DND-41 (cell line): ENCODE data around the gene AKAP13.
"Not testable (repeated sequence)": the region's sequence is repeated elsewhere in the genome, so short reads cannot be mapped to it uniquely, and the experiment has no call there.

ENCODE experiments used
- ATAC-seq: fragments of 200-7000 bp; cut with Tn5 transposase; 3 replicates; pipeline ENCODE4 v1.9.1; 2021; ENCODE audit warnings: low read depth; ENCODE audit not compliant: insufficient read depth
- DNase-seq: peaks from one replicate; pipeline ENCODE4 v3.0.0-alpha.2; 2020
- H2AFZ ChIP-seq: 2 replicates; pipeline ENCODE4 v1.6.0; 2012; ENCODE audit warnings: low read depth, low read length
- H3K27ac ChIP-seq: 2 replicates; pipeline ENCODE4 v1.5.1; 2012; ENCODE audit warnings: low read length, inconsistent platforms
- H3K27me3 ChIP-seq: fragments of 200-600 bp; sonication (generic); 2 replicates; pipeline ENCODE4 v1.6.0; 2012; ENCODE audit warnings: low read length, mild to moderate bottlenecking, inconsistent platforms; ENCODE audit not compliant: insufficient read depth, poor library complexity
- H3K36me3 ChIP-seq: 2 replicates; pipeline ENCODE4 v1.5.1; 2012; ENCODE audit warnings: low read length, inconsistent platforms; ENCODE audit not compliant: insufficient read depth
- H3K4me1 ChIP-seq: 2 replicates; pipeline ENCODE4 v1.5.1; 2012; ENCODE audit warnings: mild to moderate bottlenecking, low read length; ENCODE audit not compliant: insufficient read depth
- H3K4me2 ChIP-seq: 2 replicates; pipeline ENCODE4 v1.6.0; 2012; ENCODE audit warnings: mild to moderate bottlenecking, moderate library complexity, low read length, inconsistent platforms; ENCODE audit not compliant: insufficient read depth
- H3K4me3 ChIP-seq, 2 experiments: fragments of 200-600 bp in 1 of 2; shearing (Covaris generic) in 1 of 2; 2 replicates each; pipeline ENCODE4 v1.5.1; 2012 to 2016; ENCODE audit warnings: inconsistent platforms in 2 of 2, low read length in 2 of 2, mild to moderate bottlenecking in 2 of 2, low read depth in 1 of 2, moderate library complexity in 1 of 2
- H3K79me2 ChIP-seq: 2 replicates; pipeline ENCODE4 v1.6.0; 2012; ENCODE audit warnings: low read length, inconsistent platforms; ENCODE audit not compliant: insufficient read depth
- H3K9ac ChIP-seq: 2 replicates; pipeline ENCODE4 v1.6.0; 2012; ENCODE audit warnings: low read depth, mild to moderate bottlenecking, inconsistent platforms, low read length, moderate library complexity
- H3K9me3 ChIP-seq: 2 replicates; pipeline ENCODE4 v1.5.1; 2012; ENCODE audit warnings: low read length, moderate library complexity, mild to moderate bottlenecking, inconsistent platforms; ENCODE audit not compliant: insufficient read depth, severe bottlenecking
- H4K20me1 ChIP-seq: 2 replicates; pipeline ENCODE4 v1.6.0; 2012; ENCODE audit warnings: low read length; ENCODE audit not compliant: insufficient read depth
- EZH2 ChIP-seq: IDR thresholded peaks from 3 replicates; pipeline ENCODE4 v1.6.1; 2012; ENCODE audit warnings: borderline replicate concordance, low read depth, mild to moderate bottlenecking, moderate library complexity, low read length, inconsistent platforms; ENCODE audit not compliant: severe bottlenecking
- TF ChIP-seq, protein P1 (sequence below): IDR thresholded peaks from 2 replicates; pipeline ENCODE4 v1.5.1; 2012; ENCODE audit warnings: borderline replicate concordance, low read length, moderate library complexity, mild to moderate bottlenecking; ENCODE audit not compliant: poor library complexity, severe bottlenecking; ENCODE audit errors: extremely low read depth

AKAP13 gene

DNA sequence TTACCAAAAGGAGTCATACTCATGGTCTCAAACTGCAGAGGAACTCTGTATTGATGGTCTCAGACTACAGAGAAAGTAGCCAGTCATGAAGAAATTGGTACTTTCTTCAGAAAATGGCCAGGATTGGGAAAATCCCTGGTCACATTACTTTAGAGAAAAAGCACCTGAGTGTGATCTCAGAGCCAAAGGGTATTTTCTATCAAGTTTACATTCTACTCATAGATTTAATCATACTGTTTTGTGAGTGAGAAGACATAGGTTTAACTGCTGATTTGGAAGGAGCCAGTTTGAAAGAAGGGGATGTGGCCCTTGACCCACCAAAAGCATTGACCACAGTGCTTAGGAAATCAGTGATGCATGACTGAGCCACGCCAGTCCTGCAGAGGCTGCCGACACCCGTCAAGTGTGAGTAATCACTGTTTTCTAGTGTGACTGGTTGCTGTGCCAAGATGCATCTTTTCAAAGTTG lies 203.6 kb downstream of the AKAP13 start:
- peaks cover 29% of the 10 kb centered on the region for H3K36me3 ChIP-seq
- no peak for DNase-seq

DNA sequence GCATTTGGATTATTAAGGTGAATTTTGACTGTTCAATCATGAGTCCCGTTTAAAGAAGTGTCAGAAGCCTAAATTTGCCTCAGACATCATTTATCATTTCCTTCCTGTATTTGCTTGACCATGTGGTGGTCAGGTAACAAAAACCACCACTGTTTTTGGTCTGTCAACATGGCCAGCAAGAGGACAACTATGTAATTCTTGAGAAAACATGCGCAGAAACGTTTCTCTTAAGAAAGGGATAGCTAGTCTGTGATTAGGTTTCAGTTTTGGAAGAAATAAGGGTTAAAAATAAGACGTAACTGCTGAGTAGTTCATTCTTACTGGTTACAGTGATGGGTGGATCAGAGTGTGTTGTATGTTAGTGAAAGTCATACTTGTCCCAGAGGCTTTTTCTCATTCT lies 204.5 kb downstream of the AKAP13 start:
- H3K4me1 ChIP-seq = peaks cover 34% of the 10 kb centered on the region
- no peak overlapping the region for H3K4me3 ChIP-seq
- DNase-seq (no peak), ATAC-seq (no peak)
- TF ChIP-seq, protein P1, sequence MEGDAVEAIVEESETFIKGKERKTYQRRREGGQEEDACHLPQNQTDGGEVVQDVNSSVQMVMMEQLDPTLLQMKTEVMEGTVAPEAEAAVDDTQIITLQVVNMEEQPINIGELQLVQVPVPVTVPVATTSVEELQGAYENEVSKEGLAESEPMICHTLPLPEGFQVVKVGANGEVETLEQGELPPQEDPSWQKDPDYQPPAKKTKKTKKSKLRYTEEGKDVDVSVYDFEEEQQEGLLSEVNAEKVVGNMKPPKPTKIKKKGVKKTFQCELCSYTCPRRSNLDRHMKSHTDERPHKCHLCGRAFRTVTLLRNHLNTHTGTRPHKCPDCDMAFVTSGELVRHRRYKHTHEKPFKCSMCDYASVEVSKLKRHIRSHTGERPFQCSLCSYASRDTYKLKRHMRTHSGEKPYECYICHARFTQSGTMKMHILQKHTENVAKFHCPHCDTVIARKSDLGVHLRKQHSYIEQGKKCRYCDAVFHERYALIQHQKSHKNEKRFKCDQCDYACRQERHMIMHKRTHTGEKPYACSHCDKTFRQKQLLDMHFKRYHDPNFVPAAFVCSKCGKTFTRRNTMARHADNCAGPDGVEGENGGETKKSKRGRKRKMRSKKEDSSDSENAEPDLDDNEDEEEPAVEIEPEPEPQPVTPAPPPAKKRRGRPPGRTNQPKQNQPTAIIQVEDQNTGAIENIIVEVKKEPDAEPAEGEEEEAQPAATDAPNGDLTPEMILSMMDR = no peak
- no peaks in the 10 kb centered on the region for H3K79me2 ChIP-seq
- no peak overlapping the region for H3K4me2 ChIP-seq
- no peaks in the 10 kb centered on the region for H4K20me1 ChIP-seq
- no peaks in the 10 kb centered on the region for H3K27me3 ChIP-seq
- H2AFZ ChIP-seq = no peak overlapping the region
- H3K36me3 ChIP-seq = peaks cover 20% of the 10 kb centered on the region
- H3K9me3 ChIP-seq = no peaks in the 10 kb centered on the region
- no peak overlapping the region for H3K27ac ChIP-seq
- no peak overlapping the region for H3K9ac ChIP-seq

More for the DNA sequence above, 203.6 kb downstream of the AKAP13 start:
- Histone ChIP-seq H2AFZ (no peak overlapping the region), H3K4me3 (no peak overlapping the region), H3K9me3 (no peaks in the 10 kb centered on the region), H3K4me2 (peak overlapping the region; percentile 61), H3K9ac (no peak overlapping the region; the same call in 1 of the 2 replicates), H3K27me3 (no peaks in the 10 kb centered on the region), H3K4me1 (peaks cover 34% of the 10 kb centered on the region), H4K20me1 (no peaks in the 10 kb centered on the region), H3K27ac (no peak overlapping the region; the same call in 1 of the 2 replicates), H3K79me2 (no peaks in the 10 kb centered on the region)
- TF ChIP-seq EZH2 = no peak
- TF ChIP-seq, protein P1 = no peak
- ATAC-seq = no peak

DNA sequence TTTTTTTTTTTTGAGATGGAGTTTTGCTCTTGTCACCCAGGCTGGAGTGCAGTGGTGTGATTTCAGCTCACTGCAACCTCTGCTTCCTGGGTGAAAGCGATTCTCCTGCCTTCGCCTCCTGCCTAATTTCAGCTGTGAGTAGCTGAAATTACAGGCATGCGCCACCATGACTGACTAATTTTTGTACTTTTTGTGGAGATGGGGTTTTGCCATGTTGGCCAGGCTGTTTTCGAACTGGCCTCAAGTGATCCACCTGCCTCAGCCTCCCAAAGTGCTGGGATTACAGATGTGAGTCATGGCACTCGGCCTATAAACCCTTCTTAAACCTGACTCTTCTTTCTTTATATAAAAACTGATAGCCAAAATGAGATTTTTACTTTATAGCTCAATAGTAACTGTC lies 205.8 kb downstream of the AKAP13 start:
- not testable (repeated sequence) for H3K27ac ChIP-seq, H3K79me2 ChIP-seq, H3K4me3 ChIP-seq, H3K9ac ChIP-seq, H3K4me2 ChIP-seq, DNase-seq, H3K27me3 ChIP-seq, H3K9me3 ChIP-seq, H2AFZ ChIP-seq, H3K36me3 ChIP-seq, H4K20me1 ChIP-seq, ATAC-seq
- peaks cover 24% of the 10 kb centered on the region for H3K4me1 ChIP-seq

DNA sequence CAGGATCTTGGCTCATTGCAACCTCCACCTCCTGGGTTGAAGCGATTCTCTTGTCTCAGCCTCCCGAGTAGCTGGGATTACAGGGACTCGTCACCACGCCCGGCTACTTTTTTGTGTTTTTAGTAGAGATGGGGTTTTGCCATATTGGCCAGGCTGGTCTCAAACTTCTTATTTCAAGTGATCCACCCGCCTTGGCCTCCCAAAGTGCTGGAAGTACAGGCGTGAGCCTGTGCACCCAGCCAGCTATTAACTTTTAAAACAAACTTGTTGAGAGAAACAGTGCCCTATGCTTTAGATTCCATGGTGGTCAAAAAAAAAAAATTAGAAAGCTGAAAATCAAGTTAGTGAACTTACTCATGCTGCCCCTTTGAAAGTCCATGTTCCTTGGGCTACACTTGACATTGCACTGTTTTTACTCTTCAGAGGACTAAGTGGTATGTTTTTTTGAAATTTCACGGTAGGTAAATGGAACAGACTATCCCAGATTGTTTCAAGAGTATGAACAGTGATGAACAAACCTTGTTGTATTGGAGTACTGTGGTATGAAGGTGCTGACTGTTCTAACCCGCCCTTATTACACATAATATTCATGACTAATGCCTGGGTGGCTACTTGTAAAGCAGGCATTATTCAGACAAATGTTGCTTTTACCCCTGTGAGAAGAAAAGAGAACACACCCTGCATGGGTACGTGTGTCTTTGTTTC lies 207.5 kb downstream of the AKAP13 start:
- no peak overlapping the region for H3K4me3 ChIP-seq
- H2AFZ ChIP-seq = no peak overlapping the region
- H3K9me3 ChIP-seq = no peaks in the 10 kb centered on the region
- no peaks in the 10 kb centered on the region for H3K27me3 ChIP-seq
- no peaks in the 10 kb centered on the region for H3K79me2 ChIP-seq
- DNase-seq = no peak
- no peaks in the 10 kb centered on the region for H3K36me3 ChIP-seq
- no peak for TF ChIP-seq EZH2
- TF ChIP-seq, protein P1 = no peak
- H3K4me2 ChIP-seq = no peak overlapping the region
- no peaks in the 10 kb centered on the region for H4K20me1 ChIP-seq
- H3K9ac ChIP-seq = no peak overlapping the region
- H3K27ac ChIP-seq = no peak overlapping the region
- H3K4me1 ChIP-seq = peaks cover 9% of the 10 kb centered on the region
- ATAC-seq = no peak
